ENCODE measurements around the gene ACP7. TPM values are rescaled to one million over a fixed set of nuclear protein-coding genes. Genes with fewer than 3 reads are reported as not detected.

Gene ACP7
- total RNA-seq, 1 experiment from 2014 or later: 0.11 TPM

DNA sequence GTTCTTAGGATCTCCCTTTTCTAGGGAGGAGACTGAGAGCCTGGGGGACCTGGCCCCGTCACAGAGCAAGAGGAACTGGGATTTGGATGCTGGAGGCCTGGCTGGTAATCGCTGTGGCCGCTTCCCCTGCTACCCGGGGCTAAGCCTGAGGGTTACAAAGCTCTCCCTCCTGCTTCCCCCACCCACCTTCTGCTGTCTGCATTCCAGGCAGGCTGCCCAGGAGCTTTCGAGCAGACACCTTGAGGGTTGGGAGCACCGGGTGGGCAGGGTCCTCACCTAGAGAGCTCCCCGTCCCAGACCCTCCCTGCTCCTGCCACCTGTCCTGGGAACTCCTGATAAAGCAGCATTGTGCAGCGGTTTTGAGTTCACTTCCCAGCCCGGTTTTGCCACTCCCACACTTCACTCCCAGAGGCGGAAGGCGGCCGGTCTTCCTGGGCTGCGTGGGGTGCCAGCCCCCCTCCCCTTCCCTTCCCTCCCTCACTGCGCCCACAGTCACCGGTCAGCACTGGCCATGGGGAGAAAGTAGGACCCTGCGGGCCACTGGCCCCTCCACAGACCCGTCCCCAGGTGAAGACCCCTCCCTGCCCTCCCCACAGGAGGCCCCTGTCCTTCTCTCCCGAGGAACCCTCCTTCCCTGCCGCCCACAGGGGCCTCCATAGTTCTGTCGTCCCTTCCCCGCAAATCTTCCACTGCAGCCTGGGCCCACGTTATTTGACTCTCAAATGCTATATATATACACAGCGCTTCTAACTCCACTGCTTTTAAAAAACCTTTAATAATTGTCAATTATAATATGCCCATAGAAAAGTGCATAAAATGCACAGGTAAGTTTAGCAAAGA is 49.5 kb downstream of the ACP7 start:
- Mint-ChIP-seq H3K27ac (peak overlapping the region; percentile 79), H3K9me3 (no peaks in the 10 kb centered on the region), H3K4me3 (peak overlapping the region; percentile 18; the same call in 1 of the 2 replicates), H3K27me3 (ENCODE audit: low read depth) (no peaks in the 10 kb centered on the region), H3K4me1 (peaks cover 80% of the 10 kb centered on the region), H3K36me3 (no peaks in the 10 kb centered on the region)
- ATAC-seq (peak; percentile 24), DNase-seq (ENCODE audit: low spot score) (no peak)
- POLR2A ChIA-PET: no interaction called here
- CTCF ChIA-PET: interaction anchor here (0.7 to 2.0 kb wide), 5 partner anchors 12 to 264 kb away, joined by 4 to 8 read pairs (median 4); partner anchors contain the start of genes MRPS12 and SARS2
- no peak for TF ChIP-seq FOXK1 (CRISPR knock-in tag; IDR thresholded peaks at IDR 0.05)
- TF ChIP-seq, protein P1, sequence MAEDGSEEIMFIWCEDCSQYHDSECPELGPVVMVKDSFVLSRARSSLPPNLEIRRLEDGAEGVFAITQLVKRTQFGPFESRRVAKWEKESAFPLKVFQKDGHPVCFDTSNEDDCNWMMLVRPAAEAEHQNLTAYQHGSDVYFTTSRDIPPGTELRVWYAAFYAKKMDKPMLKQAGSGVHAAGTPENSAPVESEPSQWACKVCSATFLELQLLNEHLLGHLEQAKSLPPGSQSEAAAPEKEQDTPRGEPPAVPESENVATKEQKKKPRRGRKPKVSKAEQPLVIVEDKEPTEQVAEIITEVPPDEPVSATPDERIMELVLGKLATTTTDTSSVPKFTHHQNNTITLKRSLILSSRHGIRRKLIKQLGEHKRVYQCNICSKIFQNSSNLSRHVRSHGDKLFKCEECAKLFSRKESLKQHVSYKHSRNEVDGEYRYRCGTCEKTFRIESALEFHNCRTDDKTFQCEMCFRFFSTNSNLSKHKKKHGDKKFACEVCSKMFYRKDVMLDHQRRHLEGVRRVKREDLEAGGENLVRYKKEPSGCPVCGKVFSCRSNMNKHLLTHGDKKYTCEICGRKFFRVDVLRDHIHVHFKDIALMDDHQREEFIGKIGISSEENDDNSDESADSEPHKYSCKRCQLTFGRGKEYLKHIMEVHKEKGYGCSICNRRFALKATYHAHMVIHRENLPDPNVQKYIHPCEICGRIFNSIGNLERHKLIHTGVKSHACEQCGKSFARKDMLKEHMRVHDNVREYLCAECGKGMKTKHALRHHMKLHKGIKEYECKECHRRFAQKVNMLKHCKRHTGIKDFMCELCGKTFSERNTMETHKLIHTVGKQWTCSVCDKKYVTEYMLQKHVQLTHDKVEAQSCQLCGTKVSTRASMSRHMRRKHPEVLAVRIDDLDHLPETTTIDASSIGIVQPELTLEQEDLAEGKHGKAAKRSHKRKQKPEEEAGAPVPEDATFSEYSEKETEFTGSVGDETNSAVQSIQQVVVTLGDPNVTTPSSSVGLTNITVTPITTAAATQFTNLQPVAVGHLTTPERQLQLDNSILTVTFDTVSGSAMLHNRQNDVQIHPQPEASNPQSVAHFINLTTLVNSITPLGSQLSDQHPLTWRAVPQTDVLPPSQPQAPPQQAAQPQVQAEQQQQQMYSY (CRISPR knock-in tag; IDR thresholded peaks at IDR 0.05): no peak
- TF ChIP-seq, protein P2, sequence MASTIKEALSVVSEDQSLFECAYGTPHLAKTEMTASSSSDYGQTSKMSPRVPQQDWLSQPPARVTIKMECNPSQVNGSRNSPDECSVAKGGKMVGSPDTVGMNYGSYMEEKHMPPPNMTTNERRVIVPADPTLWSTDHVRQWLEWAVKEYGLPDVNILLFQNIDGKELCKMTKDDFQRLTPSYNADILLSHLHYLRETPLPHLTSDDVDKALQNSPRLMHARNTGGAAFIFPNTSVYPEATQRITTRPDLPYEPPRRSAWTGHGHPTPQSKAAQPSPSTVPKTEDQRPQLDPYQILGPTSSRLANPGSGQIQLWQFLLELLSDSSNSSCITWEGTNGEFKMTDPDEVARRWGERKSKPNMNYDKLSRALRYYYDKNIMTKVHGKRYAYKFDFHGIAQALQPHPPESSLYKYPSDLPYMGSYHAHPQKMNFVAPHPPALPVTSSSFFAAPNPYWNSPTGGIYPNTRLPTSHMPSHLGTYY (CRISPR knock-in tag; IDR thresholded peaks at IDR 0.05): no peak
- no peak for TF ChIP-seq TP53 (CRISPR knock-in tag; IDR thresholded peaks at IDR 0.05)
- no peak for TF ChIP-seq ZNF671 (CRISPR knock-in tag; IDR thresholded peaks at IDR 0.05)

DNA sequence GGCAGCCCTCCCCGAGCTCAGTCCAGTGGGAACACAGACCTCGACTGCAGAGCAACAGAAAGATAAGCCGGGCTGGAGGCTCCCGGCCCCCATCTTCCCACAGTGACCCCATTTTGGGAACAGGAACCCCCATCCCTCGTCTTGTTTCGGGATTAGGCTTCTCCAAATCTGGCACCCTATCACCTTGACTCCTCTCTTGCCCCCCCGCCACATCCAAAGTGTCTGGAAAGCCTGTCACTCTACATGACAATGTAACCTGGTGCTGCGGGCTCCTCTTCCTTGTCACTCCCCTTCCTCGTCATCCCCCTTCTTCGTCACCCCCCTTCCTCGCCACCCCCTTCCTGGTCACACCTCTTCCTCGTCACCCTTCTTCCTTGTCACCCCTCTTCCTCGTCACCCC is 51.5 kb downstream of the ACP7 start:
- Mint-ChIP-seq H3K4me1 (peaks cover 93% of the 10 kb centered on the region), H3K9me3 (no peaks in the 10 kb centered on the region), H3K36me3 (no peaks in the 10 kb centered on the region), H3K27ac (no peak overlapping the region), H3K4me3 (no peak overlapping the region), H3K27me3 (ENCODE audit: low read depth) (no peaks in the 10 kb centered on the region)
- no peak for ATAC-seq
- no peak for DNase-seq (ENCODE audit: low spot score)
- ChIA-PET POLR2A (interaction anchor here (0.7 kb wide), 1 partner anchor 268 kb away, joined by 7 read pairs; no protein-coding TSS in a partner anchor), CTCF (interaction anchor here (0.7 to 1.2 kb wide), 5 partner anchors 10 to 501 kb away, joined by 3 to 10 read pairs (median 3); no protein-coding TSS in a partner anchor)
- TF ChIP-seq, protein P1 (CRISPR knock-in tag; IDR thresholded peaks at IDR 0.05): no peak
- no peak for TF ChIP-seq ZNF232 (CRISPR knock-in tag; IDR thresholded peaks at IDR 0.05)
- TF ChIP-seq, protein P3, sequence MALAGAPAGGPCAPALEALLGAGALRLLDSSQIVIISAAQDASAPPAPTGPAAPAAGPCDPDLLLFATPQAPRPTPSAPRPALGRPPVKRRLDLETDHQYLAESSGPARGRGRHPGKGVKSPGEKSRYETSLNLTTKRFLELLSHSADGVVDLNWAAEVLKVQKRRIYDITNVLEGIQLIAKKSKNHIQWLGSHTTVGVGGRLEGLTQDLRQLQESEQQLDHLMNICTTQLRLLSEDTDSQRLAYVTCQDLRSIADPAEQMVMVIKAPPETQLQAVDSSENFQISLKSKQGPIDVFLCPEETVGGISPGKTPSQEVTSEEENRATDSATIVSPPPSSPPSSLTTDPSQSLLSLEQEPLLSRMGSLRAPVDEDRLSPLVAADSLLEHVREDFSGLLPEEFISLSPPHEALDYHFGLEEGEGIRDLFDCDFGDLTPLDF (CRISPR knock-in tag; IDR thresholded peaks at IDR 0.05): no peak
- TF ChIP-seq SOX15 (CRISPR knock-in tag; IDR thresholded peaks at IDR 0.05): no peak
- TF ChIP-seq GRHL2 (CRISPR knock-in tag; IDR thresholded peaks at IDR 0.05; ENCODE audit: insufficient replicate concordance, severe bottlenecking): no peak
- TF ChIP-seq, protein P4, sequence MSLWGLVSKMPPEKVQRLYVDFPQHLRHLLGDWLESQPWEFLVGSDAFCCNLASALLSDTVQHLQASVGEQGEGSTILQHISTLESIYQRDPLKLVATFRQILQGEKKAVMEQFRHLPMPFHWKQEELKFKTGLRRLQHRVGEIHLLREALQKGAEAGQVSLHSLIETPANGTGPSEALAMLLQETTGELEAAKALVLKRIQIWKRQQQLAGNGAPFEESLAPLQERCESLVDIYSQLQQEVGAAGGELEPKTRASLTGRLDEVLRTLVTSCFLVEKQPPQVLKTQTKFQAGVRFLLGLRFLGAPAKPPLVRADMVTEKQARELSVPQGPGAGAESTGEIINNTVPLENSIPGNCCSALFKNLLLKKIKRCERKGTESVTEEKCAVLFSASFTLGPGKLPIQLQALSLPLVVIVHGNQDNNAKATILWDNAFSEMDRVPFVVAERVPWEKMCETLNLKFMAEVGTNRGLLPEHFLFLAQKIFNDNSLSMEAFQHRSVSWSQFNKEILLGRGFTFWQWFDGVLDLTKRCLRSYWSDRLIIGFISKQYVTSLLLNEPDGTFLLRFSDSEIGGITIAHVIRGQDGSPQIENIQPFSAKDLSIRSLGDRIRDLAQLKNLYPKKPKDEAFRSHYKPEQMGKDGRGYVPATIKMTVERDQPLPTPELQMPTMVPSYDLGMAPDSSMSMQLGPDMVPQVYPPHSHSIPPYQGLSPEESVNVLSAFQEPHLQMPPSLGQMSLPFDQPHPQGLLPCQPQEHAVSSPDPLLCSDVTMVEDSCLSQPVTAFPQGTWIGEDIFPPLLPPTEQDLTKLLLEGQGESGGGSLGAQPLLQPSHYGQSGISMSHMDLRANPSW (CRISPR knock-in tag; conservative IDR thresholded peaks at IDR 0.05; ENCODE audit: low read depth): no peak
- TF ChIP-seq, protein P5, sequence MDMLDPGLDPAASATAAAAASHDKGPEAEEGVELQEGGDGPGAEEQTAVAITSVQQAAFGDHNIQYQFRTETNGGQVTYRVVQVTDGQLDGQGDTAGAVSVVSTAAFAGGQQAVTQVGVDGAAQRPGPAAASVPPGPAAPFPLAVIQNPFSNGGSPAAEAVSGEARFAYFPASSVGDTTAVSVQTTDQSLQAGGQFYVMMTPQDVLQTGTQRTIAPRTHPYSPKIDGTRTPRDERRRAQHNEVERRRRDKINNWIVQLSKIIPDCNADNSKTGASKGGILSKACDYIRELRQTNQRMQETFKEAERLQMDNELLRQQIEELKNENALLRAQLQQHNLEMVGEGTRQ (CRISPR knock-in tag; IDR thresholded peaks at IDR 0.05): no peak
- TF ChIP-seq, protein P6, sequence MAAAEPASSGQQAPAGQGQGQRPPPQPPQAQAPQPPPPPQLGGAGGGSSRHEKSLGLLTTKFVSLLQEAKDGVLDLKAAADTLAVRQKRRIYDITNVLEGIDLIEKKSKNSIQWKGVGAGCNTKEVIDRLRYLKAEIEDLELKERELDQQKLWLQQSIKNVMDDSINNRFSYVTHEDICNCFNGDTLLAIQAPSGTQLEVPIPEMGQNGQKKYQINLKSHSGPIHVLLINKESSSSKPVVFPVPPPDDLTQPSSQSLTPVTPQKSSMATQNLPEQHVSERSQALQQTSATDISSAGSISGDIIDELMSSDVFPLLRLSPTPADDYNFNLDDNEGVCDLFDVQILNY (CRISPR knock-in tag; IDR thresholded peaks at IDR 0.05): no peak
- TF ChIP-seq OVOL2 (CRISPR knock-in tag; IDR thresholded peaks at IDR 0.05; ENCODE audit: borderline replicate concordance): no peak
- TF ChIP-seq MYBL2 (CRISPR knock-in tag; IDR thresholded peaks at IDR 0.05): no peak
- no peak for TF ChIP-seq TP53 (CRISPR knock-in tag; IDR thresholded peaks at IDR 0.05)
- TF ChIP-seq ZNF416 (CRISPR knock-in tag; IDR thresholded peaks at IDR 0.05): no peak
- no peak for TF ChIP-seq ZNF121 (CRISPR knock-in tag; IDR thresholded peaks at IDR 0.05)
- TF ChIP-seq CREB1 (CRISPR knock-in tag; IDR thresholded peaks at IDR 0.05): no peak
- no peak for TF ChIP-seq IRF2 (CRISPR knock-in tag; IDR thresholded peaks at IDR 0.05; ENCODE audit: borderline replicate concordance, low read depth)
